HG02623 (cell line): ENCODE results near the gene GOSR2.
A peak's percentile ranks its signal among the peaks of the same experiment; 100 is the strongest.
"Not testable (repeated sequence)": the region's sequence is repeated elsewhere in the genome, so short reads cannot be mapped to it uniquely, and the experiment has no call there.

ENCODE experiments used
- ATAC-seq: cut with Tn5 transposase; IDR thresholded peaks from one replicate; pipeline ENCODE4 v1.9.1; 2021; ENCODE audit warnings: moderate library complexity; ENCODE audit not compliant: unreplicated experiment

The GOSR2 gene

GRCh38 chr17:46928467-46929261, 5.7 kb downstream of the GOSR2 start:
- ATAC-seq: no peak

DNA sequence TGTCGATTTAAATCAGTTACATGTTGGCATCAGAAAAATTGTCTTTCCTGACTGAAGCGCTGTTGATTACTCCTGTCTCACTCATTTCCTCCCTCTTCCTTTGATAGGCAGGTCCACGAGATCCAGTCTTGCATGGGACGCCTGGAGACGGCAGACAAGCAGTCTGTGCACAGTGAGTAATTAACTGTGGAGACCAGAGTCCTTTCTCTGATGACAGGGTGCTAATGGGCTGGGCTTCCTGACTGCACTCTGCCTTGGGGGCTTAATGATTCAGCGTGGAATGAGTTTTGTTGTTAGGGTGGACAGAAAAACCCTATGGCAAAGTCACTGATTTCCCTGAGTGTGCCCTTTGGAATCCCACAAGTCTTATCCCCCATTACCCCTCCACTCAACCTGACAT, 6.5 kb downstream of the GOSR2 start:
- ATAC-seq: no peak

- ATAC-seq: no peak
Observed at GRCh38 chr17:46930051-46930450, 7.1 kb downstream of the GOSR2 start.

DNA sequence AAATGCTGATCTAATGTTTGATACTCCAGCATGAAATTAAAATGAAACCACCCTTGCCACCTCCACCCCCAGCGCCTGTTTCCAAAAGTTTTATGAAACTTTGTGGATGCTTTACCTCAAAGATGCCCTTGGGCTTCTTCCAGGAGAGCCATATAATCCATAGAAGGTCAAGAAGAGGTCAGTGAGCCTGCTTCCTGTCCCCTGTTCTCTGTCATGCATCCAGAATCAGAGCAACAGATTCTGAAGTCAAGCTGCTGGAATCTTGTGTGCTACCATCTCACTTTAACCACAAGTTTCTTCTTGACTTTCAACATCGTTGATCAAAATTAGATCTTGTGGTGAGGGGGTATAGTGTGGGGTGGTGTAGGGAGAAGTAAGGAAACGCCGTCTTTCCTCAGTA, 8.6 kb downstream of the GOSR2 start:
- ATAC-seq: no peak

GRCh38 chr17:46935658-46936266, 12.8 kb downstream of the GOSR2 start:
- no peak for ATAC-seq

- peak; percentile 75 for ATAC-seq
Observed at GRCh38 chr17:46940692-46941404, 17.9 kb downstream of the GOSR2 start.

- ATAC-seq: no peak
Observed at GRCh38 chr17:46942441-46943217, 19.7 kb downstream of the GOSR2 start.

GRCh38 chr17:46943218-46943500, 20.2 kb downstream of the GOSR2 start:
- ATAC-seq: no peak

GRCh38 chr17:46943501-46944393, 20.8 kb downstream of the GOSR2 start:
- ATAC-seq: no peak

GRCh38 chr17:46944931-46945330, 22.0 kb downstream of the GOSR2 start:
- no peak for ATAC-seq

GRCh38 chr17:46947216-46947615, 24.3 kb downstream of the GOSR2 start:
- no peak for ATAC-seq

GRCh38 chr17:46948544-46948943, 25.6 kb downstream of the GOSR2 start:
- no peak for ATAC-seq

DNA sequence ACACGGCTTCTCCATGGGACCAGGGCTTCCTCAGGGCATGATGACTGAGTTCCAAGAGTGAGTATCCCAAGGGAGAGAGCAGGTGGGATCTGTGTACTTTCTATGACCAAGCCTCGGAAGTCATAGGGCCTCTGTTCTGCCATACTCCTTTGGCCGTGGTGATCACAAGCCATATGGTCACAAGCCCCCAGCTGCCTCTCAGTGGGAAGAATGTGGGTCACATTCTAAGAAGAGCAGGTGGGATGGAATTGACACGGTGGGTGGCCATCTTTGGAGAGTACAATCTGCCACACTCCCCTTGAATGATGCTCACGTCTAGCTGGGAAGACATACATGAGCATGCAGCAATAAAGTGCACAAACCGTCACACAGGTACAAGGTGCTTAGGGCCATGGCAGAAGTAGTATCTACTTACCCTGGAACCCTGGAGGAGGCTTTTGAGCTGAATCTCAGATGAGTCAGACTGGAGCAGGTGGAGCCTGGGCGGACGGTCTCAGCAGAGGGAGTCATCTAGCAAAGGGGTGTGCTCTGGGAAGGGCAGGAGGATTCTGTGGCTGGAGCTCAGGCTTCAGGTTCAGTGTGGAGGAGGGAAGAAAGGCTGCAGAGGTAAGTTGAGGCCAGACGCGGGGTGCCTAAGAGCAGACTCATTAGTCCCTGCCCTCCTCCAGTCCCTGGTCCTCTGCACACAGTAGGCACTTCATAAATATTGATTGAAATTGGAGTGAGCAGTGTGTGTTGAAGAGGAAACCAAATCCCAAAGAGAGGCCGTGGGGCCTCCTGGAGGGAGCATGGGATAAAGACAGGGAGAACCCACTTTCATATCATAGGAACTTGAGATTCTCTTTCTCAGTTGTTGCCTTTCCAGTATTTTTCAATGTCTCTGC, 26.6 kb downstream of the GOSR2 start:
- ATAC-seq: no peak

DNA sequence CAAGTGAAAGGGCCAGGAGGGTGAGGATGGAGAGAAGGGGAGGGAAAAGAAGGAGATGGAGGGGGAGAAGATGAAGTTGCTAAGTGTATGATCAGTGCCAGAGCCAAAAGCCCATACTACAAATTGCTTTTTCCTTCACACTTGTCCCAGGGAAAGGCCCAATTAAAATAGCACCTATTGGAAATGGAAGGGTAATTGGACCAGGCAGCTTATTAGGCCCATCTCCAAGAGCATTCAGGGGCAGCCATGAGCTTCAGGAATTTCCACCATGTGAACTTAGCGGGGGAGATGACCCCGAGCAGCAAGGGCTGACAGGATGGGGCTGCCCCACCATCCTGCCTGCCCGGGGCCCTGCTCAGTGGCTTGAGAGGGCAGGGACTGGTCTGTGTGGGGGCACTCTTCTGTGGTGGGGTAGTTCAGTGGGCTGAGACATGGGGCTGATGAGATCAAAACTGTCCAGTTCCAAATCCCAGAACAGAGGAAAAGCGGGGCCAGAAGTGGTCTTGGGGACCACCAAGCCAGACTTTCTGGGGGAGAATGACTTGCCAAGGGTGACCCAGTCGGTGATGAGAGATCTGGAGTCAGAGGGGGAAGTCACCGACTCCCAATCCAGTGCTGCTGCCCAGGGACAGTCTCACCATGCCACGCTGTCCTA, 27.5 kb downstream of the GOSR2 start:
- no peak for ATAC-seq

- ATAC-seq: no peak
Observed at GRCh38 chr17:46950997-46951621, 28.1 kb downstream of the GOSR2 start.

- no peak for ATAC-seq
Observed at GRCh38 chr17:46951706-46952105, 28.7 kb downstream of the GOSR2 start.

DNA sequence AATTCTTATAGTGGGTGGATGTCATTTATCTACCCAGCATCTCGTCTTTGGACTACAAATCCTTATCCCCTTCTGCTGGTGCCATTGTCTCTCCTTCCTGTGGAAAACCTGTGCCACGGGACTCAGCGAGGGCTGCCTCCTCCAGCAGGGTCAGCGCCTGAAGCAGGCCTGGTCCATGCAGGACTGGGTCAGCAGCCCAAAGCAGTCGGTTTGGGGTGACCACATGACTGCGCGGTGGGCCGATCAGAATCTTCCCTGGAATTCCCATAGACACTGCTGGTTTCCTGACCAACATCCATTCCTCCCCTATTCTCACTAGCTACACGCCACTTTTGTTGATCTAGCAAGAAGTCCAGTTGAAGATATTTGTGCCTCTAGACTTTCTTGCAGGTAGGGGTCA, 29.2 kb downstream of the GOSR2 start:
- no peak for ATAC-seq

DNA sequence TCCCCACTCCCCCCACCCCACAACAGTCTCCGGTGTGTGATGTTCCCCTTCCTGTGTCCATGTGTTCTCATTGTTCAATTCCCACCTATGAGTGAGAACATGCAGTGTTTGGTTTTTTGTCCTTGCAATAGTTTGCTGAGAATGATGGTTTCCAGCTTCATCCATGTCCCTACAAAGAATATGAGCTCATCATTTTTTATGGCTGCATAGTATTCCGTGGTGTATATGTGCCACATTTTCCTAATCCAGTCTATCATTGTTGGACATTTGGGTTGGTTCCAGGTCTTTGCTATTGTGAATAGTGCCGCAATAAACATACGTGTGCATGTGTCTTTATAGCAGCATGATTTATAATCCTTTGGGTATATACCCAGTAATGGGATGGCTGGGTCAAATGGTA, 30.2 kb downstream of the GOSR2 start:
- ATAC-seq: not testable (repeated sequence)
